Lower lobe of right lung (tissue), 2 donors: ENCODE measurements around the gene ALOX12. TPM values are rescaled to one million over a fixed set of nuclear protein-coding genes. Genes with fewer than 3 reads are reported as not detected.

Experiments used
- ATAC-seq, 2 donors: fragments of 200-7000 bp; cut with Tn5 transposase; one replicate each; pipeline ENCODE4 v1.9.1; 2020 to 2022; ENCODE audit warnings: mild to moderate bottlenecking in 2 of 2, moderate library complexity in 2 of 2
- DNase-seq: peaks from one replicate; pipeline ENCODE4 v3.0.0-alpha.2; 2020
- H3K27ac ChIP-seq: fragments of 200-600 bp; one replicate; pipeline ENCODE4 v1.8.0; 2022
- H3K27me3 ChIP-seq: fragments of 200-600 bp; one replicate; pipeline ENCODE4 v1.8.0; 2022; ENCODE audit warnings: low read depth
- H3K36me3 ChIP-seq: fragments of 200-600 bp; one replicate; pipeline ENCODE4 v1.8.0; 2022; ENCODE audit warnings: mild to moderate bottlenecking
- H3K4me1 ChIP-seq: fragments of 200-600 bp; one replicate; pipeline ENCODE4 v1.8.0; 2022
- H3K4me3 ChIP-seq: fragments of 200-600 bp; one replicate; pipeline ENCODE4 v1.8.0; 2022; ENCODE audit warnings: mild to moderate bottlenecking
- H3K9me3 ChIP-seq: fragments of 200-600 bp; one replicate; pipeline ENCODE4 v1.8.0; 2022
- intact Hi-C: fragments of 100-400 bp; cut with DNase I; formaldehyde crosslinking; loops from one replicate; pipeline ENCODE4 v1.11.0; 2022
- total RNA-seq: library from RNA; stranded (reverse); fragmentation: NEBNext Ultra II Directional; extraction: Animal tissue kit (Norgen Biotek cat#: 25700); gene quantifications from one replicate; pipeline ENCODE4 v1.2.1, GENCODE V29; 2021
- TF ChIP-seq, protein P1 (sequence below): fragments of 200-600 bp; IDR thresholded peaks from one replicate; pipeline ENCODE4 v1.8.0; 2022; ENCODE audit warnings: antibody characterized with exemption, mild to moderate bottlenecking
- donor health status: DM: no; HTN: yes; CAD: no; lungs with severe emphysema.

Gene ALOX12
- total RNA-seq, 1 donor from 2014 or later: 0.86 TPM

- Histone ChIP-seq H3K27me3 (no peaks in the 10 kb centered on the region), H3K27ac (peak overlapping the region; percentile 97), H3K4me3 (peak overlapping the region; percentile 72), H3K4me1 (peaks cover 46% of the 10 kb centered on the region), H3K9me3 (no peaks in the 10 kb centered on the region), H3K36me3 (peaks cover 17% of the 10 kb centered on the region)
- intact Hi-C loops: no loop called here
- DNase-seq (no peak), ATAC-seq (no peak)
- TF ChIP-seq, protein P1, sequence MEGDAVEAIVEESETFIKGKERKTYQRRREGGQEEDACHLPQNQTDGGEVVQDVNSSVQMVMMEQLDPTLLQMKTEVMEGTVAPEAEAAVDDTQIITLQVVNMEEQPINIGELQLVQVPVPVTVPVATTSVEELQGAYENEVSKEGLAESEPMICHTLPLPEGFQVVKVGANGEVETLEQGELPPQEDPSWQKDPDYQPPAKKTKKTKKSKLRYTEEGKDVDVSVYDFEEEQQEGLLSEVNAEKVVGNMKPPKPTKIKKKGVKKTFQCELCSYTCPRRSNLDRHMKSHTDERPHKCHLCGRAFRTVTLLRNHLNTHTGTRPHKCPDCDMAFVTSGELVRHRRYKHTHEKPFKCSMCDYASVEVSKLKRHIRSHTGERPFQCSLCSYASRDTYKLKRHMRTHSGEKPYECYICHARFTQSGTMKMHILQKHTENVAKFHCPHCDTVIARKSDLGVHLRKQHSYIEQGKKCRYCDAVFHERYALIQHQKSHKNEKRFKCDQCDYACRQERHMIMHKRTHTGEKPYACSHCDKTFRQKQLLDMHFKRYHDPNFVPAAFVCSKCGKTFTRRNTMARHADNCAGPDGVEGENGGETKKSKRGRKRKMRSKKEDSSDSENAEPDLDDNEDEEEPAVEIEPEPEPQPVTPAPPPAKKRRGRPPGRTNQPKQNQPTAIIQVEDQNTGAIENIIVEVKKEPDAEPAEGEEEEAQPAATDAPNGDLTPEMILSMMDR: no peak
Observed at GRCh38 chr17:7011942-7012254, 16.0 kb downstream of the ALOX12 start.

- Histone ChIP-seq H3K9me3 (no peaks in the 10 kb centered on the region), H3K27ac (peak overlapping the region; percentile 97), H3K4me1 (peaks cover 63% of the 10 kb centered on the region), H3K27me3 (no peaks in the 10 kb centered on the region), H3K4me3 (peak overlapping the region; percentile 72), H3K36me3 (peaks cover 15% of the 10 kb centered on the region)
- intact Hi-C loops: no loop called here
- DNase-seq: peak; percentile 99
- peak; percentile 94 to 96 for ATAC-seq
- TF ChIP-seq, protein P1: peak; percentile 80
Observed at GRCh38 chr17:7014261-7014994, 18.6 kb downstream of the ALOX12 start.

- Histone ChIP-seq H3K9me3 (no peaks in the 10 kb centered on the region), H3K27ac (peak overlapping the region; percentile 97), H3K27me3 (no peaks in the 10 kb centered on the region), H3K4me1 (peaks cover 61% of the 10 kb centered on the region), H3K36me3 (peaks cover 15% of the 10 kb centered on the region), H3K4me3 (peak overlapping the region; percentile 72)
- intact Hi-C loops: no loop called here
- ATAC-seq (no peak), DNase-seq (no peak)
- TF ChIP-seq, protein P1: peak; percentile 31
Observed at GRCh38 chr17:7014995-7015958, 19.4 kb downstream of the ALOX12 start.

GRCh38 chr17:7016418-7016817 is 20.6 kb downstream of the ALOX12 start:
- ATAC-seq (no peak), DNase-seq (no peak)
- Histone ChIP-seq H3K4me1 (peaks cover 61% of the 10 kb centered on the region), H3K4me3 (no peak overlapping the region), H3K27ac (no peak overlapping the region), H3K27me3 (no peaks in the 10 kb centered on the region), H3K9me3 (no peaks in the 10 kb centered on the region), H3K36me3 (peaks cover 15% of the 10 kb centered on the region)
- intact Hi-C loops: no loop called here
- TF ChIP-seq, protein P1: no peak

GRCh38 chr17:7016886-7017826 is 21.3 kb downstream of the ALOX12 start:
- ATAC-seq: no peak

More at GRCh38 chr17:7016886-7017826, 21.3 kb downstream of the ALOX12 start:
- intact Hi-C loops: no loop called here
- peaks cover 65% of the 10 kb centered on the region for H3K4me1 ChIP-seq
- H3K9me3 ChIP-seq: no peaks in the 10 kb centered on the region
- H3K27me3 ChIP-seq: no peaks in the 10 kb centered on the region
- peak overlapping the region; percentile 55 for H3K4me3 ChIP-seq
- H3K27ac ChIP-seq: peak overlapping the region; percentile 85
- TF ChIP-seq, protein P1: no peak
- H3K36me3 ChIP-seq: peaks cover 15% of the 10 kb centered on the region
- DNase-seq: no peak
